ENCODE data around the gene ST6GALNAC4.

DNA sequence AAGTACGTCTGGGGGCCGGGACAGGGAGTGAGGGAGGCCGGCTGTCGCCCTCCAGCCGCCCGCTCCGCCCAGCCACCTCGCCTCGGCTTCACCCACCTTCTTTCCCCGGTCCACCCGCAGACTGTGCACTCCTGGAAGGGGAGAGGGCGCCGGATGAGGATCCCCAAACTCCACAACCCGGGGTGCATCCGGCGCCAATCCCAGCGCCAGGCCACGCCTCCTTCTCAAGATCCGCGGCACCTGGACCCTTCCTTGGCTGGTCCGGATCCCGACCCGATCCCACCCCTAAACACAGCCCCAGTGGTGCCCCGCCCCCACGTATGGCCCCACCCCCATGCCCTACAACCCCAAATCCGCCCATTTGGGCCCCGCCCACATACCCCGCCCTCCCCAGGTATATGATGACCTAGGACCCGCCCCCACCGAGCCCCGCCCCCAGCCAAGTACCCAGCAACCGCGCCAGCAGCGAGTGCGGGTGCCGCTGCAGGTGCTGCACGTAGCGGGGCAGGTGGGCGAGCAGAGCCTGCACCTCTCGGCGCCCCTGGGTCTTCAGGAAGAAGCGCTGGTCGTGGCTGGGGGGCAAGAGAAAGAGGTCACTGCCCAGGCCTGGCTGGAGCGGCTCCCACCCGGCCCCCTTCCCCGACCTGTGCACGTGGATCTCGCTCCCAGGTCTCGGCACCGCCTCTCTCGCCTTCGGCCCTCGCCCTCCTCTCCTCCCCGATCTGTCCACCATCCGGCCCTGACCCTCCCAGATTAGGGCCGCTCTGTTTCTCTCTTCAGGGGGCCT is 10.6 kb upstream of the ST6GALNAC4 start:
- TF ChIP-seq, protein P1, sequence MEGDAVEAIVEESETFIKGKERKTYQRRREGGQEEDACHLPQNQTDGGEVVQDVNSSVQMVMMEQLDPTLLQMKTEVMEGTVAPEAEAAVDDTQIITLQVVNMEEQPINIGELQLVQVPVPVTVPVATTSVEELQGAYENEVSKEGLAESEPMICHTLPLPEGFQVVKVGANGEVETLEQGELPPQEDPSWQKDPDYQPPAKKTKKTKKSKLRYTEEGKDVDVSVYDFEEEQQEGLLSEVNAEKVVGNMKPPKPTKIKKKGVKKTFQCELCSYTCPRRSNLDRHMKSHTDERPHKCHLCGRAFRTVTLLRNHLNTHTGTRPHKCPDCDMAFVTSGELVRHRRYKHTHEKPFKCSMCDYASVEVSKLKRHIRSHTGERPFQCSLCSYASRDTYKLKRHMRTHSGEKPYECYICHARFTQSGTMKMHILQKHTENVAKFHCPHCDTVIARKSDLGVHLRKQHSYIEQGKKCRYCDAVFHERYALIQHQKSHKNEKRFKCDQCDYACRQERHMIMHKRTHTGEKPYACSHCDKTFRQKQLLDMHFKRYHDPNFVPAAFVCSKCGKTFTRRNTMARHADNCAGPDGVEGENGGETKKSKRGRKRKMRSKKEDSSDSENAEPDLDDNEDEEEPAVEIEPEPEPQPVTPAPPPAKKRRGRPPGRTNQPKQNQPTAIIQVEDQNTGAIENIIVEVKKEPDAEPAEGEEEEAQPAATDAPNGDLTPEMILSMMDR (IDR thresholded peaks at IDR 0.05), result no peak
- TF ChIP-seq POLR2A (IDR thresholded peaks at IDR 0.05), result no peak

Measured in lower leg skin (tissue), 3 donors.